Mesothelial cell of epicardium (in vitro differentiated cells): Measurements from ENCODE around the gene HNRNPUL1. TPM values are rescaled to one million over a fixed set of nuclear protein-coding genes. Genes with fewer than 3 reads are reported as not detected.

Experiments used
- DNase-seq, 2 experiments: peaks; one replicate each; pipeline ENCODE4 v3.0.0; 2021; ENCODE audit warnings: low spot score in 2 of 2; ENCODE audit not compliant: unreplicated experiment in 2 of 2
- H3K27ac Mint-ChIP-seq: 2 replicates; pipeline ENCODE4 v1.8.0; 2021; ENCODE audit warnings: mixed read lengths
- H3K27me3 Mint-ChIP-seq: 2 replicates; pipeline ENCODE4 v1.8.0; 2021; ENCODE audit warnings: low read depth, mixed read lengths
- H3K36me3 Mint-ChIP-seq: 2 replicates; pipeline ENCODE4 v1.8.0; 2021; ENCODE audit warnings: mixed read lengths
- H3K4me1 Mint-ChIP-seq: 2 replicates; pipeline ENCODE4 v1.8.0; 2021; ENCODE audit warnings: mixed read lengths
- H3K4me3 Mint-ChIP-seq: 2 replicates; pipeline ENCODE4 v1.8.0; 2021; ENCODE audit warnings: mild to moderate bottlenecking, moderate library complexity, mixed read lengths
- H3K9me3 Mint-ChIP-seq: 2 replicates; pipeline ENCODE4 v1.8.0; 2021; ENCODE audit warnings: mixed read lengths
- total RNA-seq: library from RNA; stranded (reverse); gene quantifications from 3 replicates; pipeline ENCODE4 v1.2.1, GENCODE V29; 2021
- TF ChIP-seq, protein P1 (sequence below): fragments of 200-600 bp; sonication (generic); IDR thresholded peaks from one replicate; pipeline ENCODE4 v1.5.0; 2021; ENCODE audit warnings: antibody characterized with exemption; ENCODE audit not compliant: unreplicated experiment

HNRNPUL1 gene
- total RNA-seq, 1 donor from 2014 or later, result 246 TPM

DNA sequence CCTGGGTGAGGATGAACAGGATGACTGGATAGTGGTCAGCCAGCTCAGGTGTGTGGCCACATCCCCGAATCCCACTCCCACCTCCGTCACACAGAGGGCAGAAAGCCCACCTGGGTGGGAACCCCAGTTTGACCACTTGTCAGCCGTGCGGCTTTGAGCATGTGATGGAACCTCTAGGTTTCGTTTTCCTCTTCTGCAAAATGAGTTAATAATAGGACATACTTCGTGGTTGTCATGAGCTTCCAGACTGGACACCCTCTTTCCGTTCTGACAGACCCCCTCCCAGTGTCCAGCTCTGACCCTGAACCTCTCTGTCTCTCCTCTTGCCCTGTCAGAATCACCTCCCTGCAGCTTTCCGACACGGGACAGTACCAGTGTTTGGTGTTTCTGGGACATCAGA lies 43.4 kb upstream of the HNRNPUL1 start:
- peak overlapping the region; percentile 85 for H3K4me3 Mint-ChIP-seq
- no peaks in the 10 kb centered on the region for H3K9me3 Mint-ChIP-seq
- no peak overlapping the region for H3K27ac Mint-ChIP-seq
- no peaks in the 10 kb centered on the region for H3K27me3 Mint-ChIP-seq
- H3K36me3 Mint-ChIP-seq, result peaks cover 5% of the 10 kb centered on the region
- H3K4me1 Mint-ChIP-seq, result peaks cover 57% of the 10 kb centered on the region
- TF ChIP-seq, protein P1, sequence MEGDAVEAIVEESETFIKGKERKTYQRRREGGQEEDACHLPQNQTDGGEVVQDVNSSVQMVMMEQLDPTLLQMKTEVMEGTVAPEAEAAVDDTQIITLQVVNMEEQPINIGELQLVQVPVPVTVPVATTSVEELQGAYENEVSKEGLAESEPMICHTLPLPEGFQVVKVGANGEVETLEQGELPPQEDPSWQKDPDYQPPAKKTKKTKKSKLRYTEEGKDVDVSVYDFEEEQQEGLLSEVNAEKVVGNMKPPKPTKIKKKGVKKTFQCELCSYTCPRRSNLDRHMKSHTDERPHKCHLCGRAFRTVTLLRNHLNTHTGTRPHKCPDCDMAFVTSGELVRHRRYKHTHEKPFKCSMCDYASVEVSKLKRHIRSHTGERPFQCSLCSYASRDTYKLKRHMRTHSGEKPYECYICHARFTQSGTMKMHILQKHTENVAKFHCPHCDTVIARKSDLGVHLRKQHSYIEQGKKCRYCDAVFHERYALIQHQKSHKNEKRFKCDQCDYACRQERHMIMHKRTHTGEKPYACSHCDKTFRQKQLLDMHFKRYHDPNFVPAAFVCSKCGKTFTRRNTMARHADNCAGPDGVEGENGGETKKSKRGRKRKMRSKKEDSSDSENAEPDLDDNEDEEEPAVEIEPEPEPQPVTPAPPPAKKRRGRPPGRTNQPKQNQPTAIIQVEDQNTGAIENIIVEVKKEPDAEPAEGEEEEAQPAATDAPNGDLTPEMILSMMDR, result no peak
- DNase-seq, result no peak

DNA sequence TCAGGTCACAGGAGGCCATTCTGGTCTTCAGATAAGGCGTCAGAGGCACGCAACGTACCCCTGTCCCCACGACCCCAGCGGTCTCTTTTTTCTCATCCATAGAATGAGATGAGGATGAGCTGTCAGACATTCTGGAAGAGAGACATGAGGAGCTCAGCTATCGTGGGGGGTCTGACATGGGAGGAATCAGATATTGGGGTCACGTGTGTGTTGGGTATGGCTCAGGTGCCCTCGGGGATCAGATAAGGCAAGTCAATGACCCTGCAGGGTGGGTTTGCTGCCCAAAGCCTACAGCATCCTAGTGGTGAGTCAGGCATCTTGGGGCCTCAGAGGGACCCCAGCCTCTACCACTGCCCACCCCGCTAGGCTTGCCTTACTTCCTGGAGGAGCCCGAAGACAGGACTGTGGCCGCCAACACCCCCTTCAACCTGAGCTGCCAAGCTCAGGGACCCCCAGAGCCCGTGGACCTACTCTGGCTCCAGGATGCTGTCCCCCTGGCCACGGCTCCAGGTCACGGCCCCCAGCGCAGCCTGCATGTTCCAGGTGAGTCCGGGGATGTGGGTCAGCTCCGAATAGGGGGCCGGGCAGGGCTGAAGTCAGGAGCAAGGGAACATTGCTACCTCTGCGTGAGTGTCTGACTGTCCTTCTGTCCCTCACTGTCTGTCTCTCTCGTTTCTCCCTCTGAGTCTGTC lies 42.5 kb upstream of the HNRNPUL1 start:
- TF ChIP-seq, protein P1, result no peak
- H3K4me1 Mint-ChIP-seq, result peaks cover 58% of the 10 kb centered on the region
- H3K4me3 Mint-ChIP-seq, result peak overlapping the region; percentile 85
- no peaks in the 10 kb centered on the region for H3K9me3 Mint-ChIP-seq
- no peaks in the 10 kb centered on the region for H3K27me3 Mint-ChIP-seq
- peaks cover 5% of the 10 kb centered on the region for H3K36me3 Mint-ChIP-seq
- H3K27ac Mint-ChIP-seq, result peak overlapping the region; percentile 18
- no peak for DNase-seq

DNA sequence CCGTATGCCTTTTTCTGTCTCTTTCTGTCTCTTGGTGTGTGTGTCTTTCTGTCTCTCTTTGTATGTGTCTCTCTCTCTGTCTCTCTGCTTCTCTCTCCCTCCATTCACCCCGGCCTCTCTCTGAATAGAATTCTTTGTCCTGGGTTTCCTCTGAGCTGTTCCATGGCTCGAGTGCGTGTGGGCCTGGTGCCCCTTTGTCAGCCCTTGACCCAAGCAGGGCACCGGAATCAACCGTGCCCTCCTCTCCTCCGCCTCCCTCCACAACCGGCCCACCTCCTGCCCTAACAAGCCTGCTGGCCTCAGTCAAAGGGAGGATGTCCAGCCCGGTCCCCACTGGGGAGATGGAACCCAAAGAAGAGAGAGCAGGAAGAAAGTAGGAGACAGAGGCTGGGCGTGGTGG lies 41.9 kb upstream of the HNRNPUL1 start:
- peaks cover 58% of the 10 kb centered on the region for H3K4me1 Mint-ChIP-seq
- H3K36me3 Mint-ChIP-seq, result peaks cover 5% of the 10 kb centered on the region
- no peaks in the 10 kb centered on the region for H3K27me3 Mint-ChIP-seq
- peak overlapping the region; percentile 24 for H3K4me3 Mint-ChIP-seq
- no peaks in the 10 kb centered on the region for H3K9me3 Mint-ChIP-seq
- TF ChIP-seq, protein P1, result no peak
- DNase-seq, result no peak
- H3K27ac Mint-ChIP-seq, result peak overlapping the region; percentile 18

DNA sequence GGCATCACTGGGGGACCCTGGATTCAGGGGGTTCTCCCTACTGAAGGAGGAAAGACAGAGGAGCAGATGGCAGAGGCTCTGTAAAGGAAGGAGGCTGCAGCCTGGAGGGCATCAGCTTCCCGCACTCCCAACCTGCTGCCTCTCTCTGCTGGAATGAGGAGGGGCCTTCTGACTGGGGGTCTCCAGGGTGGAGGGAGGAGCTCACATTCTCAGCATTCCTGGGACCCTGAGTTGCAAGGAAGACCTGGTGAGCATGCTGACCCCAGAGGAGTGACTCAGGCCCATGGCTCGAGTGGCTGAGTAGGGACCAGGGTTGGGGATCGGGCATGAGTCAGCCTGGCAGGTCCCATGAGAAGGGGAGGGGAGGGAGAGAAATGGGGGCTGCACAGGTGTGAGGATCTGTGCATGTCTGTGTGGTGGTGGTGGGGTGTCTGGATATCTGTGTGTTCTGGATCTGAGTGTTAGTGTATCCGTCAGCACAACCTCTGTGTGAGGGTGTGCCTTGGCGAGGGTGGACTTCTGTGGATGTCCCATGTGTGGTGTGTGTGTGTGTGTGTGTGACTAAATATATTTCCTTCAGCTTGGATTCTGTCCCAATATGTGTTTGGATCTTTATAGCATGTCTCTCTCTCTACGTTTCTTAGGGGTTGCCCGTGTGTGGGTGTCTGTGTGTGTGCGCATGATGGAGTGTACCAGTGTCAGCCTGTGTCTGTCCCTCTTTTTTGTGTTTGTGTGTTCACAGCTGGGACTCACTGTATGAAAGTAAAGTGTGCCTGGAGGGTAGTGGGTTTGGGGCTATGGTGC lies 40.5 kb upstream of the HNRNPUL1 start:
- no peaks in the 10 kb centered on the region for H3K9me3 Mint-ChIP-seq
- no peak for DNase-seq
- H3K36me3 Mint-ChIP-seq, result peaks cover 5% of the 10 kb centered on the region
- peak overlapping the region; percentile 15 for H3K4me3 Mint-ChIP-seq
- peaks cover 51% of the 10 kb centered on the region for H3K4me1 Mint-ChIP-seq
- H3K27me3 Mint-ChIP-seq, result no peaks in the 10 kb centered on the region
- TF ChIP-seq, protein P1, result no peak
- H3K27ac Mint-ChIP-seq, result peak overlapping the region; percentile 94

DNA sequence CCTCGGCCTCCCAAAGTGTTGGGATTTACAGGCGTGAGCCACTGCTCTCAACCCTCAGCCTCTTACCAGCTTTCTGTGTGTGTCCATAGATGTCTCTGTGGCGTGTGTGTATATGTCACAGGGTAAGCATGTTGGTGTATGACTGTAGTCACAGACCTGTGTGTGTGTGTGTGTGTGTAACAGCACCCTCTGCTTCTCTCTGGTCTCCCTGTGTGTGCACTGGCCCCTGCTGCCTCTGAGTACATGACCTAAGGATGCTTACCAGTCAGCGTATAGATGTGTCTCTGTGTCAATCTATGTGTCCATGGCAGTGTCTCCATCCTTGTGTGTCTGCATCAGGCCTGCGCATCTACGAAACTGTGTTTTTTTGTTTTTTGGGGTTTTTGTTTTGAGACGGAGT lies 39.5 kb upstream of the HNRNPUL1 start:
- TF ChIP-seq, protein P1, result no peak
- Mint-ChIP-seq H3K9me3 (no peaks in the 10 kb centered on the region), H3K27me3 (no peaks in the 10 kb centered on the region), H3K36me3 (peaks cover 5% of the 10 kb centered on the region), H3K27ac (peak overlapping the region; percentile 94), H3K4me1 (peaks cover 45% of the 10 kb centered on the region), H3K4me3 (no peak overlapping the region)
- DNase-seq, result no peak
